RKO (cell line): ENCODE measurements around the gene UBE2I.
"Not testable (repeated sequence)": the region's sequence is repeated elsewhere in the genome, so short reads cannot be mapped to it uniquely, and the experiment has no call there.

ENCODE experiments used
- DNase-seq: peaks from one replicate; pipeline ENCODE4 v3.0.0-alpha.2; 2016; ENCODE audit warnings: low spot score

The UBE2I gene

GRCh38 chr16:1277617-1278282, 31.7 kb upstream of the UBE2I start:
- DNase-seq: no peak

- DNase-seq: no peak
These were observed 31.0 kb upstream of the UBE2I start for GRCh38 chr16:1278477-1278876.

- no peak for DNase-seq
These were observed 30.1 kb upstream of the UBE2I start for GRCh38 chr16:1279081-1279944.

GRCh38 chr16:1279945-1280589, 29.4 kb upstream of the UBE2I start:
- no peak for DNase-seq

GRCh38 chr16:1280783-1281182, 28.7 kb upstream of the UBE2I start:
- no peak for DNase-seq

GRCh38 chr16:1281517-1281916, 27.9 kb upstream of the UBE2I start:
- DNase-seq: no peak

- DNase-seq: no peak
These were observed 27.0 kb upstream of the UBE2I start for GRCh38 chr16:1282324-1282973.

GRCh38 chr16:1283296-1283695, 26.1 kb upstream of the UBE2I start:
- no peak for DNase-seq

GRCh38 chr16:1283996-1284616, 25.3 kb upstream of the UBE2I start:
- DNase-seq: no peak

GRCh38 chr16:1285669-1286512, 23.5 kb upstream of the UBE2I start:
- no peak for DNase-seq

- DNase-seq: no peak
These were observed 22.8 kb upstream of the UBE2I start for GRCh38 chr16:1286513-1287094.

GRCh38 chr16:1287982-1288670, 21.3 kb upstream of the UBE2I start:
- no peak for DNase-seq

GRCh38 chr16:1288813-1289476, 20.5 kb upstream of the UBE2I start:
- no peak for DNase-seq

GRCh38 chr16:1289477-1289866, 20.0 kb upstream of the UBE2I start:
- DNase-seq: no peak

GRCh38 chr16:1290063-1290501, 19.4 kb upstream of the UBE2I start:
- no peak for DNase-seq

GRCh38 chr16:1290860-1291575, 18.4 kb upstream of the UBE2I start:
- no peak for DNase-seq

GRCh38 chr16:1291576-1291974, 17.9 kb upstream of the UBE2I start:
- no peak for DNase-seq

GRCh38 chr16:1292208-1292607, 17.2 kb upstream of the UBE2I start:
- DNase-seq: not testable (repeated sequence)

- DNase-seq: peak; percentile 34
These were observed 16.6 kb upstream of the UBE2I start for GRCh38 chr16:1292808-1293207.
